Panc1 (cell line): ENCODE data around the gene SLC25A30. TPM values are rescaled to one million over a fixed set of nuclear protein-coding genes. Genes with fewer than 3 reads are reported as not detected.

Source experiments
- ATAC-seq: fragments of 200-7000 bp; cut with Tn5 transposase; 2 replicates; pipeline ENCODE4 v1.9.1; 2020; ENCODE audit warnings: mild to moderate bottlenecking, moderate library complexity
- BruUV-seq: library from RNA; stranded (reverse); fragments of 400-500 nt; replicated peaks from 2 replicates; lab custom pipeline; 2021; lab: Mats Ljungman, UMichigan
- CTCF ChIA-PET: fragments of 300-600 bp; sonication (Branson Sonifier 250); formaldehyde crosslinking; loops from one replicate; lab custom pipeline; 2022; ENCODE audit warnings: antibody characterized with exemption; lab: Charles Lee
- POLR2A ChIA-PET: fragments of 300-600 bp; sonication (Branson Sonifier 250); formaldehyde crosslinking; loops from one replicate; lab custom pipeline; 2022; ENCODE audit warnings: antibody characterized with exemption; lab: Charles Lee
- DNase-seq: peaks from one replicate; pipeline ENCODE4 v3.0.0-alpha.2; 2010; ENCODE audit warnings: low read depth, low spot score
- H3K27ac ChIP-seq: 2 replicates; pipeline ENCODE4 v1.5.1; 2011; ENCODE audit warnings: mild to moderate bottlenecking, low read length, inconsistent platforms
- H3K27me3 ChIP-seq: fragments of 200-500 bp; sonication (Bioruptor generic); 2 replicates; pipeline ENCODE4 v1.6.0; 2014; ENCODE audit warnings: low read length, inconsistent platforms; ENCODE audit not compliant: control insufficient read depth, insufficient read depth
- H3K36me3 ChIP-seq: fragments of 200-500 bp; sonication (Bioruptor generic); 2 replicates; pipeline ENCODE4 v1.5.1; 2014; ENCODE audit warnings: inconsistent platforms, mild to moderate bottlenecking, low read length, moderate library complexity; ENCODE audit not compliant: control insufficient read depth, insufficient read depth
- H3K4me1 ChIP-seq: 2 replicates; pipeline ENCODE4 v1.5.1; 2011; ENCODE audit warnings: inconsistent platforms, mild to moderate bottlenecking, low read length, moderate library complexity; ENCODE audit not compliant: control insufficient read depth, insufficient read depth
- H3K4me3 ChIP-seq, 2 experiments: 2 replicates each; pipeline ENCODE4 v1.5.1; 2011 to 2012; ENCODE audit warnings: low read depth in 2 of 2, low read length in 2 of 2, mild to moderate bottlenecking in 2 of 2, inconsistent platforms in 1 of 2, moderate library complexity in 1 of 2
- H3K9me3 ChIP-seq: fragments of 200-500 bp; sonication (Bioruptor generic); 2 replicates; pipeline ENCODE4 v1.5.1; 2014; ENCODE audit warnings: low read depth, mild to moderate bottlenecking, inconsistent platforms, low read length, moderate library complexity; ENCODE audit not compliant: control insufficient read depth, insufficient read depth
- POLR2AphosphoS5 ChIP-seq: IDR thresholded peaks from 2 replicates; pipeline ENCODE4 v1.6.1; 2012; ENCODE audit warnings: mild to moderate bottlenecking, low read depth, low read length, moderate library complexity
- SIN3A ChIP-seq: IDR thresholded peaks from 2 replicates; pipeline ENCODE4 v1.6.1; 2012; ENCODE audit warnings: low read depth, mild to moderate bottlenecking, low read length, moderate library complexity, borderline replicate concordance; ENCODE audit not compliant: insufficient read depth
- TCF7L2 ChIP-seq: IDR thresholded peaks from 2 replicates; pipeline ENCODE4 v1.6.1; 2011; ENCODE audit warnings: mild to moderate bottlenecking, low read depth, low read length, inconsistent platforms
- in situ Hi-C: cut with HindIII; loops from 2 replicates; pipeline ENCODE4 v1.10.0; 2016; ENCODE audit warnings: low sequenced_read_pairs, low pct_unique_long_range_greater_than_20kb
- intact Hi-C: fragments of 100-400 bp; cut with micrococcal nuclease; formaldehyde crosslinking; loops from one replicate; pipeline ENCODE4 v1.10.0; 2022; ENCODE audit not compliant: unreplicated experiment
- total RNA-seq: library from RNA; stranded (reverse); gene quantifications from one replicate; pipeline ENCODE4 v1.2.1, GENCODE V29; 2021; ENCODE audit not compliant: unreplicated experiment
- TF ChIP-seq, protein P1 (sequence below), 2 experiments: IDR thresholded peaks; 2 replicates each; pipeline ENCODE4 v1.6.1; 2011 to 2012; ENCODE audit warnings: low read depth in 2 of 2, control low read depth in 1 of 2, low read length in 1 of 2, mild to moderate bottlenecking in 1 of 2, moderate library complexity in 1 of 2; ENCODE audit not compliant: insufficient read depth in 1 of 2
- TF ChIP-seq, protein P2 (sequence below): fragments of 450-650 bp; IDR thresholded peaks from 2 replicates; pipeline ENCODE4 v1.5.1; 2017; ENCODE audit warnings: mild to moderate bottlenecking

SLC25A30 gene
- total RNA-seq, 1 experiment from 2014 or later, result 26.8 TPM

DNA sequence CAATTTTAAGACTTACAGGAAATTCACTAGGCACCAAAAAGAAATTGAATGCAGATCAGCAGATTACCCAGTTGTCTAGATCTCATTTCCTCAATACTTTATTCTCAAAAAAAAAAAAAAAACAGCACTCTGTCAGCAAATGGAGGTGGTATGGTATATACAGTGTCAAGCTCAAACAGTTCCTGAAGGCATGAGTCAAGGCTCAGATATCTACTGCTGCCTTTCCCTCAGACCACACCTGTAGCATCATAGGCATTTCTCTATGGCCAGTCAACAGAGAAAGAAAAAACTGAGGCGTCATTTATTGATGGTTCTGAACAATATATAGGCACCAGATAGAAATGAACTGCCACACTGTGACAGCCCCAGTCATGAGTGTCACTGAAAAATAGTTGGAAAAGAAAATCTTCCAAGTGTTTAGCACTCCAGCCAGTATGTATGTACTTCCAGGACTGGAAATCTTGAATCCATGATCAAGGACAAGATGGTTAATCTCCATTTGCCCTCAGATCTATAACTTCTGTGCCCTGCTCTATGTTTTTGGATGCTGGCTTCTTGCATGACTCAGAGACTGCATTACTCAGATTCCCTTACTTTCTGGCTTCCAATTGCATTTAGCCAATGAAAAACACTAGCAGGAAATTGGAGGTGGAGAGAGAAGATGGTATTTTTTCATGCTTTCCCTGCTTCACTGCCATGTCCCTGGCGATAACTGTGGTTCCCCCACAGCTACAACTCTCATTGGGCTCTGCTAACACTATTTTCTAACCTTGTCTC lies 38.2 kb upstream of the SLC25A30 start:
- no peak for TF ChIP-seq POLR2AphosphoS5
- TF ChIP-seq, protein P1, sequence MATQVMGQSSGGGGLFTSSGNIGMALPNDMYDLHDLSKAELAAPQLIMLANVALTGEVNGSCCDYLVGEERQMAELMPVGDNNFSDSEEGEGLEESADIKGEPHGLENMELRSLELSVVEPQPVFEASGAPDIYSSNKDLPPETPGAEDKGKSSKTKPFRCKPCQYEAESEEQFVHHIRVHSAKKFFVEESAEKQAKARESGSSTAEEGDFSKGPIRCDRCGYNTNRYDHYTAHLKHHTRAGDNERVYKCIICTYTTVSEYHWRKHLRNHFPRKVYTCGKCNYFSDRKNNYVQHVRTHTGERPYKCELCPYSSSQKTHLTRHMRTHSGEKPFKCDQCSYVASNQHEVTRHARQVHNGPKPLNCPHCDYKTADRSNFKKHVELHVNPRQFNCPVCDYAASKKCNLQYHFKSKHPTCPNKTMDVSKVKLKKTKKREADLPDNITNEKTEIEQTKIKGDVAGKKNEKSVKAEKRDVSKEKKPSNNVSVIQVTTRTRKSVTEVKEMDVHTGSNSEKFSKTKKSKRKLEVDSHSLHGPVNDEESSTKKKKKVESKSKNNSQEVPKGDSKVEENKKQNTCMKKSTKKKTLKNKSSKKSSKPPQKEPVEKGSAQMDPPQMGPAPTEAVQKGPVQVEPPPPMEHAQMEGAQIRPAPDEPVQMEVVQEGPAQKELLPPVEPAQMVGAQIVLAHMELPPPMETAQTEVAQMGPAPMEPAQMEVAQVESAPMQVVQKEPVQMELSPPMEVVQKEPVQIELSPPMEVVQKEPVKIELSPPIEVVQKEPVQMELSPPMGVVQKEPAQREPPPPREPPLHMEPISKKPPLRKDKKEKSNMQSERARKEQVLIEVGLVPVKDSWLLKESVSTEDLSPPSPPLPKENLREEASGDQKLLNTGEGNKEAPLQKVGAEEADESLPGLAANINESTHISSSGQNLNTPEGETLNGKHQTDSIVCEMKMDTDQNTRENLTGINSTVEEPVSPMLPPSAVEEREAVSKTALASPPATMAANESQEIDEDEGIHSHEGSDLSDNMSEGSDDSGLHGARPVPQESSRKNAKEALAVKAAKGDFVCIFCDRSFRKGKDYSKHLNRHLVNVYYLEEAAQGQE (IDR thresholded peaks at IDR 0.05; ENCODE audit: insufficient read depth in 1 of 2, low read depth in 2 of 2, low read length in 1 of 2), result no peak
- TF ChIP-seq SIN3A, result no peak
- TF ChIP-seq TCF7L2, result no peak
- TF ChIP-seq, protein P2, sequence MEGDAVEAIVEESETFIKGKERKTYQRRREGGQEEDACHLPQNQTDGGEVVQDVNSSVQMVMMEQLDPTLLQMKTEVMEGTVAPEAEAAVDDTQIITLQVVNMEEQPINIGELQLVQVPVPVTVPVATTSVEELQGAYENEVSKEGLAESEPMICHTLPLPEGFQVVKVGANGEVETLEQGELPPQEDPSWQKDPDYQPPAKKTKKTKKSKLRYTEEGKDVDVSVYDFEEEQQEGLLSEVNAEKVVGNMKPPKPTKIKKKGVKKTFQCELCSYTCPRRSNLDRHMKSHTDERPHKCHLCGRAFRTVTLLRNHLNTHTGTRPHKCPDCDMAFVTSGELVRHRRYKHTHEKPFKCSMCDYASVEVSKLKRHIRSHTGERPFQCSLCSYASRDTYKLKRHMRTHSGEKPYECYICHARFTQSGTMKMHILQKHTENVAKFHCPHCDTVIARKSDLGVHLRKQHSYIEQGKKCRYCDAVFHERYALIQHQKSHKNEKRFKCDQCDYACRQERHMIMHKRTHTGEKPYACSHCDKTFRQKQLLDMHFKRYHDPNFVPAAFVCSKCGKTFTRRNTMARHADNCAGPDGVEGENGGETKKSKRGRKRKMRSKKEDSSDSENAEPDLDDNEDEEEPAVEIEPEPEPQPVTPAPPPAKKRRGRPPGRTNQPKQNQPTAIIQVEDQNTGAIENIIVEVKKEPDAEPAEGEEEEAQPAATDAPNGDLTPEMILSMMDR, result no peak
- intact Hi-C loops (no loop called here), in situ Hi-C loops (no loop called here)
- no peaks in the 10 kb centered on the region for H3K9me3 ChIP-seq
- H3K4me3 ChIP-seq, result no peak overlapping the region
- no peaks in the 10 kb centered on the region for H3K27me3 ChIP-seq
- CTCF ChIA-PET, result no interaction called here
- no peak overlapping the region for H3K27ac ChIP-seq
- no peaks in the 10 kb centered on the region for H3K4me1 ChIP-seq
- POLR2A ChIA-PET, result no interaction called here
- ATAC-seq, result no peak
- BruUV-seq, result no TSS peak
- H3K36me3 ChIP-seq, result no peaks in the 10 kb centered on the region
- no peak for DNase-seq

DNA sequence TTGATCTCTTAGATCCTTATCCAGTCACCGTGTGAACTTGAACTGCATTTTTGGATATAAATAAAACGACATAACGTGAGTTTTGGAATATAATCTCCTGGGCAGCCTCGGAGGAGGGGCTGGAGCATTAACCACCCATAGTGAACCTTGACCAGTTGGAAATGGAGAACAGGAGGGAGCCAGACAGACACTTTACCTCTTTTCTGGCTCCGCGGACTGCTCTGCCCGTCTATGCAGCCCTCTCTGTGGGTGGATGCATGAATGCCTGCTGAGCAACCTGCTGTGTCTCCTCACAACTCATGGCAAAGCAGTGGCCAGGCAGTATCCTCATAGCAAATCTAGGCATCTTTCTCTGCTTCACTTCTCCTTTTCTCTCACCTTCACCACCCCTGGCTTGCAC lies 36.0 kb upstream of the SLC25A30 start:
- Histone ChIP-seq H3K36me3 (no peaks in the 10 kb centered on the region), H3K27me3 (no peaks in the 10 kb centered on the region), H3K27ac (no peak overlapping the region), H3K4me1 (no peaks in the 10 kb centered on the region), H3K9me3 (no peaks in the 10 kb centered on the region), H3K4me3 (no peak overlapping the region)
- DNase-seq, result no peak
- ATAC-seq, result no peak
- POLR2A ChIA-PET, result no interaction called here
- in situ Hi-C loops, result no loop called here
- no TSS peak for BruUV-seq
- intact Hi-C loops, result no loop called here
- TF ChIP-seq, protein P2, result no peak
- no peak for TF ChIP-seq SIN3A
- no peak for TF ChIP-seq POLR2AphosphoS5
- TF ChIP-seq, protein P1 (IDR thresholded peaks at IDR 0.05; ENCODE audit: insufficient read depth in 1 of 2, low read depth in 2 of 2, low read length in 1 of 2), result no peak
- TF ChIP-seq TCF7L2, result no peak
- CTCF ChIA-PET, result no interaction called here
